Measurements from ENCODE around the gene HNF4A.
"Not testable (repeated sequence)": the region's sequence is repeated elsewhere in the genome, so short reads cannot be mapped to it uniquely, and the experiment has no call there.

Gene HNF4A

DNA sequence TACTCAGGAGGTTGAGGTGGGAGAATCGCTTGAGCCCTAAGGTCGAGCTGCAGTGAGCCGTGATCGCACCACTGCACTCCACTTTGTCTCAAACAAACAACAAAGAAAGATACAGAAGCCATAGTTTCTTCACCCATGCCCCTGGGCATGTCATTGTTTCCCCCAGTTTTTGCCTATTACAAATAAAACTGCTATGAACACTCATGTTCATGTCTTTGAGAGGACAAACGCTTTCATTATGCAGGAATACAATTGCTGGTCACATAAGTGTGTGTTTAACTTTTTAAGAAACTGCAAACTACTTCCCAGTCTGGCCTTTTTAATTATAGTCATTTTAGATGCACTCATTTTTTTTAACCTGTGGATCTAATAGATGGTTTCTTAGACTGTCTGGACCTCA lies 108.0 kb downstream of the HNF4A start:
- H3K36me3 ChIP-seq (ENCODE audit: insufficient read depth, low read length), result no peaks in the 10 kb centered on the region
- no peak overlapping the region for H3K27ac ChIP-seq (ENCODE audit: low read depth, low read length)
- H2AFZ ChIP-seq (ENCODE audit: low read length, unreplicated experiment), result no peak overlapping the region
- no peak overlapping the region for H3K4me3 ChIP-seq (ENCODE audit: low read depth, low read length)
- H3K4me1 ChIP-seq (ENCODE audit: control insufficient read depth, insufficient read depth, low read length, unreplicated experiment), result peaks cover 37% of the 10 kb centered on the region
- H3K27me3 ChIP-seq (ENCODE audit: insufficient read depth, low read length), result no peaks in the 10 kb centered on the region
- H3K79me2 ChIP-seq (ENCODE audit: control insufficient read depth, insufficient read depth, low read length, unreplicated experiment), result no peaks in the 10 kb centered on the region

- H2AFZ ChIP-seq (ENCODE audit: low read length, unreplicated experiment), result no peak overlapping the region
- H3K27ac ChIP-seq (ENCODE audit: low read depth, low read length), result peak overlapping the region; percentile 96
- H3K36me3 ChIP-seq (ENCODE audit: insufficient read depth, low read length), result no peaks in the 10 kb centered on the region
- H3K4me3 ChIP-seq (ENCODE audit: low read depth, low read length), result no peak overlapping the region
- no peaks in the 10 kb centered on the region for H3K79me2 ChIP-seq (ENCODE audit: control insufficient read depth, insufficient read depth, low read length, unreplicated experiment)
- H3K4me1 ChIP-seq (ENCODE audit: control insufficient read depth, insufficient read depth, low read length, unreplicated experiment), result peaks cover 45% of the 10 kb centered on the region
- no peaks in the 10 kb centered on the region for H3K27me3 ChIP-seq (ENCODE audit: insufficient read depth, low read length)
These were observed 109.0 kb downstream of the HNF4A start for GRCh38 chr20:44464514-44464913.

DNA sequence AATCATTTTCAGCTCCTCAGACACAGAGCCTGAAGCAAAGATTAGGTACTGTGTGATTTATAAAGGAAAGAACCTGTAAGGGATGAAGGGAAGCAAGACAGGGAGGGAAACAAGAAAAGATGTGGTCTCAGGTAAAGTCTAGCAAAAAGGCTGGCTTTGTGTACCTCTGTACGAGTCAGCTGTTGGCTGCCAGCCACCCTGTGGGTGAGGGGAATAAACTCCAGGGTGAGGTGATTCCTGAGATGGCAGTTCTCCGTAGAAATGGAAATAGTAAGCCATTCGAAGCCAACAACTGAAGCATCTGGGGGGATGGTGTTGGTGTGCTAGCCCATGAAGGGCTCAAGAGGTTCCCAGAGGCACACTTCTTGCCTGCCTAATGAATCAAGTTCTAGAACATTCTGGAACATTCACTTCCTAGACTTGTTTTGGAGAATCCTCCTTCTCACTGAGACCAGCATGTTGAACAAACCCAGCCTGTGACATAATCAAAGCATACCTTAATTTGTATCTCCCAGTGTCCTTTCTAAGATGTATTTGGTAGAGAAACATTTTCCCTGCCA lies 109.6 kb downstream of the HNF4A start:
- no peaks in the 10 kb centered on the region for H3K79me2 ChIP-seq (ENCODE audit: control insufficient read depth, insufficient read depth, low read length, unreplicated experiment)
- H3K27ac ChIP-seq (ENCODE audit: low read depth, low read length), result peak overlapping the region; percentile 96
- no peaks in the 10 kb centered on the region for H3K36me3 ChIP-seq (ENCODE audit: insufficient read depth, low read length)
- peak overlapping the region; percentile 70 for H2AFZ ChIP-seq (ENCODE audit: low read length, unreplicated experiment)
- peaks cover 45% of the 10 kb centered on the region for H3K4me1 ChIP-seq (ENCODE audit: control insufficient read depth, insufficient read depth, low read length, unreplicated experiment)
- H3K27me3 ChIP-seq (ENCODE audit: insufficient read depth, low read length), result no peaks in the 10 kb centered on the region
- no peak overlapping the region for H3K4me3 ChIP-seq (ENCODE audit: low read depth, low read length)

GRCh38 chr20:44467289-44467883 lies 111.9 kb downstream of the HNF4A start:
- Histone ChIP-seq H3K27ac (ENCODE audit: low read depth, low read length) (peak overlapping the region; percentile 96), H2AFZ (ENCODE audit: low read length, unreplicated experiment) (peak overlapping the region; percentile 0), H3K27me3 (ENCODE audit: insufficient read depth, low read length) (no peaks in the 10 kb centered on the region), H3K4me3 (ENCODE audit: low read depth, low read length) (peak overlapping the region; percentile 23; the same call in 1 of the 2 replicates), H3K4me1 (ENCODE audit: control insufficient read depth, insufficient read depth, low read length, unreplicated experiment) (peaks cover 47% of the 10 kb centered on the region), H3K79me2 (ENCODE audit: control insufficient read depth, insufficient read depth, low read length, unreplicated experiment) (no peaks in the 10 kb centered on the region), H3K36me3 (ENCODE audit: insufficient read depth, low read length) (no peaks in the 10 kb centered on the region)

DNA sequence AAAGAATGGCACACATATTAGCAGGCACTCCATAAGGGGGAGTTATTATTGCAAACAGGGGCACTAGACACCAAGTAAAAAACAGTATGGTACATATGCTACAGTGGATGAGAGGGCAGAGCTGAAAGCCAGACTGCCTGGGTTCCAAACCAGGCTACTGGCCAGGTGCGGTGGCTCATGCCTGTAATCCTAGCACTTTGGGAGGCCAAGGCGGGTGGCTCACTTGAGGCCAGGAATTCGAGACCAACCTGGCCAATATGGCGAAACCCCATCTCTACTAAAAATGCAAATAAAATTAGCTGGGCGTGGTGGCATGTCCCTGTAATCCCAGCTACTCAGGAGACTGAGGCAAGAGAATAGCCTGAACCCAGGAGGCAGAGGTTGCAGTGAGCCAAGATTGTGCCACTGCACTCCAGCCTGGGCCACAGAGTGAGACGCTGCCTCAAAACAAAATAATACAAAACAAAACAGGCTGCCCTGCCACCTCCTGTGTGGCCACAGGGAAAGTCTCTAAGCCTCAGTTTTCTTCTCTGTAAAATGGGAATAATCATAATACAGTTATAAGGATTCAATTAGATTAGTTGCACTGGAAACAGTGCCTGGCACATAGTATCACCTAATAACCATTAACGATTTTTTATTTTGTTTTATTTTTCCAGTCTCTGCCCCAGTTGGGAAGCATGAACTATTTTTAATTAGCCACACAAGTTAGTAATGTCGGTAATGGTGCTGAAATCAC lies 112.7 kb downstream of the HNF4A start:
- peak overlapping the region; percentile 23; the same call in 1 of the 2 replicates for H3K4me3 ChIP-seq (ENCODE audit: low read depth, low read length)
- H3K36me3 ChIP-seq (ENCODE audit: insufficient read depth, low read length), result no peaks in the 10 kb centered on the region
- H3K79me2 ChIP-seq (ENCODE audit: control insufficient read depth, insufficient read depth, low read length, unreplicated experiment), result no peaks in the 10 kb centered on the region
- peaks cover 47% of the 10 kb centered on the region for H3K4me1 ChIP-seq (ENCODE audit: control insufficient read depth, insufficient read depth, low read length, unreplicated experiment)
- H2AFZ ChIP-seq (ENCODE audit: low read length, unreplicated experiment), result peak overlapping the region; percentile 0
- H3K27ac ChIP-seq (ENCODE audit: low read depth, low read length), result peak overlapping the region; percentile 96
- H3K27me3 ChIP-seq (ENCODE audit: insufficient read depth, low read length), result no peaks in the 10 kb centered on the region

- Histone ChIP-seq H3K4me1 (ENCODE audit: control insufficient read depth, insufficient read depth, low read length, unreplicated experiment) (peaks cover 41% of the 10 kb centered on the region), H3K27me3 (ENCODE audit: insufficient read depth, low read length) (no peaks in the 10 kb centered on the region), H3K36me3 (ENCODE audit: insufficient read depth, low read length) (no peaks in the 10 kb centered on the region), H3K27ac (ENCODE audit: low read depth, low read length) (no peak overlapping the region), H3K79me2 (ENCODE audit: control insufficient read depth, insufficient read depth, low read length, unreplicated experiment) (peaks cover under 1% of the 10 kb centered on the region), H3K4me3 (ENCODE audit: low read depth, low read length) (no peak overlapping the region), H2AFZ (ENCODE audit: low read length, unreplicated experiment) (no peak overlapping the region)
These were observed 114.8 kb downstream of the HNF4A start for GRCh38 chr20:44470327-44470726.

GRCh38 chr20:44471481-44471882 lies 116.0 kb downstream of the HNF4A start:
- Histone ChIP-seq H3K36me3 (ENCODE audit: insufficient read depth, low read length) (no peaks in the 10 kb centered on the region), H3K27ac (ENCODE audit: low read depth, low read length) (0 out of 2 replicates have a peak overlapping the region, but pooled peaks have one; percentile 8), H2AFZ (ENCODE audit: low read length, unreplicated experiment) (no peak overlapping the region), H3K4me1 (ENCODE audit: control insufficient read depth, insufficient read depth, low read length, unreplicated experiment) (peaks cover 38% of the 10 kb centered on the region), H3K4me3 (ENCODE audit: low read depth, low read length) (no peak overlapping the region), H3K27me3 (ENCODE audit: insufficient read depth, low read length) (no peaks in the 10 kb centered on the region), H3K79me2 (ENCODE audit: control insufficient read depth, insufficient read depth, low read length, unreplicated experiment) (peaks cover 11% of the 10 kb centered on the region)

- not testable (repeated sequence) for H3K27me3 ChIP-seq (ENCODE audit: insufficient read depth, low read length); H3K4me3 ChIP-seq (ENCODE audit: low read depth, low read length); H3K27ac ChIP-seq (ENCODE audit: low read depth, low read length); H2AFZ ChIP-seq (ENCODE audit: low read length, unreplicated experiment); H3K36me3 ChIP-seq (ENCODE audit: insufficient read depth, low read length)
- peaks cover 38% of the 10 kb centered on the region for H3K4me1 ChIP-seq (ENCODE audit: control insufficient read depth, insufficient read depth, low read length, unreplicated experiment)
- H3K79me2 ChIP-seq (ENCODE audit: control insufficient read depth, insufficient read depth, low read length, unreplicated experiment), result peaks cover 19% of the 10 kb centered on the region
These were observed 116.8 kb downstream of the HNF4A start for GRCh38 chr20:44472283-44472682.

- Histone ChIP-seq H3K36me3 (ENCODE audit: insufficient read depth, low read length) (no peaks in the 10 kb centered on the region; the same call in 1 of the 2 replicates), H3K79me2 (ENCODE audit: control insufficient read depth, insufficient read depth, low read length, unreplicated experiment) (peaks cover 31% of the 10 kb centered on the region), H2AFZ (ENCODE audit: low read length, unreplicated experiment) (peak overlapping the region; percentile 64), H3K4me1 (ENCODE audit: control insufficient read depth, insufficient read depth, low read length, unreplicated experiment) (peaks cover 23% of the 10 kb centered on the region), H3K4me3 (ENCODE audit: low read depth, low read length) (peak overlapping the region; percentile 88), H3K27me3 (ENCODE audit: insufficient read depth, low read length) (no peaks in the 10 kb centered on the region), H3K27ac (ENCODE audit: low read depth, low read length) (peak overlapping the region; percentile 72)
These were observed 119.8 kb downstream of the HNF4A start for GRCh38 chr20:44475372-44475693.

DNA sequence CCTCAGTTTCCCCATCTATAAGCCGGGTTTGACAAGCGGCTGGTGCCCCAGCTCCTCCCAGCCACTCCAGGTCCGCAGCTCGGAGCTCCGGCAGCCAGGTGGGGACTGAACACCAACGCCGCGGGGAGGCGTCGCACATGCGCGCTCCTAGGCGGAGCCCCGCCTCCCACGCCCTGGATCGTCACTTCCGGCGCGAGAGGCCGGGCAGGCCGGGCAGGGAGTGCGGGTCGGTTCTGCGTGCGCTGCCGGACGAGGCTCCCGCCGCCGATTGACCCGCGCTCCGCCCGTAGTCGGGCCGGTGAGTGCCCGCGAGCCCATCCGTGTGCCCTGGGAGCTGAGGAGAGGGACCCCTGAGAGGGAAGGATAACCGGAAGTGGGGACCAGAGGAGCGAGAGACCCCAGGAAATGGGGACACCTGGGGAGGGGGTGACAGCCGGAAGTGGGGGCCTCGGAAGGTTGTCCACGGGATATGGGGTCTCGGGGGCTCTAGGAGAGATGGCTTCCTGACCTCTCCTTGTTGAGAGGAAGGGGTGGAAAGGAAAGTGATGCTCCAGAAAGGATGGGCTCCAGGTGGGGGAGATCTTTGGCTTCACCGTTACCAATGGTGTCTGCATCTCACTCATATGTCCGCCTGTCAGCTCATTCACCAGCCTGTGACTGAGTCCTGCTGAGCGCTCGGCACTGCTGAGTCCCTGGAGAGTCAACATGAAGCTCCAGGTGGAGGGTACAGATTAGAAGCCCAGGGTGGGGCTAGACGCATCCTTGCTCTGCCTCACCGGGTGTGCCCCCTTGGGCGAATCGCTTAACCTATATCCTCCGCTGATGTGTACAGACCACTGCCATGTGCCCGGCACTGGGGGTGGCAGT lies 120.4 kb downstream of the HNF4A start, which contains the start of gene TTPAL:
Gene TTPAL, plus strand, starts transcription at position 181 of the 867 bp plus-strand sequence. CDS start 4,126 bp downstream, outside the sequence.
- H3K4me1 ChIP-seq (ENCODE audit: control insufficient read depth, insufficient read depth, low read length, unreplicated experiment), result peaks cover 23% of the 10 kb centered on the region
- H3K27ac ChIP-seq (ENCODE audit: low read depth, low read length), result peak within 1 kb of the TSS; percentile 72
- peaks cover 31% of the 10 kb centered on the region for H3K79me2 ChIP-seq (ENCODE audit: control insufficient read depth, insufficient read depth, low read length, unreplicated experiment)
- H3K4me3 ChIP-seq (ENCODE audit: low read depth, low read length), result peak within 1 kb of the TSS; percentile 88
- H3K36me3 ChIP-seq (ENCODE audit: insufficient read depth, low read length), result no peaks in the 10 kb centered on the region; the same call in 1 of the 2 replicates
- no peaks in the 10 kb centered on the region for H3K27me3 ChIP-seq (ENCODE audit: insufficient read depth, low read length)
- H2AFZ ChIP-seq (ENCODE audit: low read length, unreplicated experiment), result peak within 1 kb of the TSS; percentile 64
